ENCODE data around the gene RBMY1J.
"Not testable (repeated sequence)": the region's sequence is repeated elsewhere in the genome, so short reads cannot be mapped to it uniquely, and the experiment has no call there.

The RBMY1J gene

DNA sequence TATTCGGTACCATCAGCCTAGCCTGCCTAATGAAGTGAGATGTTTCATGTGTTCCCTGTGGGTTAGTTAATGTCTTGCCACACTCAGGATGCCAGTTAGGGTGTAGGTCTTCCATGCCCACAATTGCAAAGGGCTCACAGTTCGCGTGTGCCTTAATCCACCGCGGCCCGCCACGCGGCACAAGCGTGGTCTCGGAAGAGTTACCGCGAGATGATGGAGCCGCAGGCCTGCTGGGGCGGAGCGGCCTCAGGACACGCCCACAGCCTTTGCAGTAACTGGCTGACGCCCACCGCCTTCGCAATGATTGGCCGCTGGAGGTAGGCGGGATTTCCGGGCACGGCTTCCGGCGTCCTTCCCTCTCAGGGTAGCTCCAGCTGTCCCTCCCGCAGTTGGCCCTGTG is at the start of gene RBMY1J:
RBMY1J (plus strand) TSS at position 301 of the 400 bp plus-strand sequence. CDS start 2,038 bp downstream, outside the sequence.
- not testable (repeated sequence) for ATAC-seq

DNA sequence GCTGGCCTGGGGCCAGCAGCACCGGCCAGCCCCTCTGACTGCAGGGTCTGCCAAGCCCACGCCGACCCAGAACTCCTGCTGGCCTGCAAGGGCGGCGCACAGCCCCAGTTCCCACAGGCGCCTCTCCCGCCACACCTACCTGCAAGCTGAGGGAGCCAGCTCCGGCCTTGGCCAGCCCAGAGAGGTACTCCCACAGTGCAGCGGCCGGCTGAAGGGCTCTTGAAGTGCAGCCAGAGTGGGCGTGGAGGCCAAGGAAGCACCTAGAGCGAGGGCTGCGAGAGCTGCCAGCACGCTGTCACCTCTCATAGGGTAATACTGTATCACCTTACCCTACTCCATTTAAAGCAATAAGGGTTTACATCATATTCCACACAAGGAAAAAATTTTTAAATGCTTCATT is 35.8 kb upstream of the RBMY1J start:
- TF ChIP-seq OSR1 (CRISPR knock-in tag; IDR thresholded peaks at IDR 0.05) = no peak
- TF ChIP-seq, protein P1, sequence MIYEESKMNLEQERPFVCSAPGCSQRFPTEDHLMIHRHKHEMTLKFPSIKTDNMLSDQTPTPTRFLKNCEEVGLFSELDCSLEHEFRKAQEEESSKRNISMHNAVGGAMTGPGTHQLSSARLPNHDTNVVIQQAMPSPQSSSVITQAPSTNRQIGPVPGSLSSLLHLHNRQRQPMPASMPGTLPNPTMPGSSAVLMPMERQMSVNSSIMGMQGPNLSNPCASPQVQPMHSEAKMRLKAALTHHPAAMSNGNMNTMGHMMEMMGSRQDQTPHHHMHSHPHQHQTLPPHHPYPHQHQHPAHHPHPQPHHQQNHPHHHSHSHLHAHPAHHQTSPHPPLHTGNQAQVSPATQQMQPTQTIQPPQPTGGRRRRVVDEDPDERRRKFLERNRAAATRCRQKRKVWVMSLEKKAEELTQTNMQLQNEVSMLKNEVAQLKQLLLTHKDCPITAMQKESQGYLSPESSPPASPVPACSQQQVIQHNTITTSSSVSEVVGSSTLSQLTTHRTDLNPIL (CRISPR knock-in tag; IDR thresholded peaks at IDR 0.05; ENCODE audit: low read depth) = no peak
- TF ChIP-seq SNAI2 (CRISPR knock-in tag; IDR thresholded peaks at IDR 0.05) = no peak
- no peak for TF ChIP-seq BACH2 (CRISPR knock-in tag; IDR thresholded peaks at IDR 0.05; ENCODE audit: borderline replicate concordance)
- no peak for TF ChIP-seq PPARA (CRISPR knock-in tag; IDR thresholded peaks at IDR 0.05; ENCODE audit: borderline replicate concordance)
- TF ChIP-seq GLIS3 (CRISPR knock-in tag; IDR thresholded peaks at IDR 0.05) = no peak
- no peak for TF ChIP-seq TCF4 (CRISPR knock-in tag; IDR thresholded peaks at IDR 0.05; ENCODE audit: borderline replicate concordance)
- TF ChIP-seq ZNF565 (CRISPR knock-in tag; conservative IDR thresholded peaks at IDR 0.05; ENCODE audit: low read depth) = no peak
- TF ChIP-seq CSDC2 (CRISPR knock-in tag; IDR thresholded peaks at IDR 0.05) = no peak
- no peak for TF ChIP-seq ZFP3 (CRISPR knock-in tag; IDR thresholded peaks at IDR 0.05)
- no peak for TF ChIP-seq CSRNP3 (CRISPR knock-in tag; IDR thresholded peaks at IDR 0.05)
- no peak for TF ChIP-seq ZNF8 (CRISPR knock-in tag; IDR thresholded peaks at IDR 0.05)
- TF ChIP-seq ZFP30 (CRISPR knock-in tag; IDR thresholded peaks at IDR 0.05) = no peak
- no peak for TF ChIP-seq ESRRG (CRISPR knock-in tag; IDR thresholded peaks at IDR 0.05)
- no peak for TF ChIP-seq TSHZ2 (CRISPR knock-in tag; IDR thresholded peaks at IDR 0.05)
- ATAC-seq = no peak

GRCh38 chrY:22370623-22371022 is 32.6 kb upstream of the RBMY1J start:
- TF ChIP-seq ESRRG (CRISPR knock-in tag; IDR thresholded peaks at IDR 0.05) = no peak
- no peak for TF ChIP-seq ZNF70 (CRISPR knock-in tag; IDR thresholded peaks at IDR 0.05)
- no peak for TF ChIP-seq ZFP3 (CRISPR knock-in tag; IDR thresholded peaks at IDR 0.05)
- no peak for TF ChIP-seq TOX (CRISPR knock-in tag; IDR thresholded peaks at IDR 0.05; ENCODE audit: borderline replicate concordance)
- TF ChIP-seq GLIS3 (CRISPR knock-in tag; IDR thresholded peaks at IDR 0.05) = no peak
- TF ChIP-seq ZNF565 (CRISPR knock-in tag; conservative IDR thresholded peaks at IDR 0.05; ENCODE audit: low read depth) = no peak
- no peak for TF ChIP-seq BACH2 (CRISPR knock-in tag; IDR thresholded peaks at IDR 0.05; ENCODE audit: borderline replicate concordance)
- no peak for TF ChIP-seq ISL1 (CRISPR knock-in tag; IDR thresholded peaks at IDR 0.05)
- no peak for TF ChIP-seq PPARA (CRISPR knock-in tag; IDR thresholded peaks at IDR 0.05; ENCODE audit: borderline replicate concordance)
- no peak for TF ChIP-seq PATZ1 (CRISPR knock-in tag; IDR thresholded peaks at IDR 0.05; ENCODE audit: borderline replicate concordance)
- no peak for ATAC-seq

GRCh38 chrY:22373494-22373893 is 29.7 kb upstream of the RBMY1J start:
- TF ChIP-seq GLIS3 (CRISPR knock-in tag; IDR thresholded peaks at IDR 0.05) (no peak), ESRRG (CRISPR knock-in tag; IDR thresholded peaks at IDR 0.05) (no peak), PPARA (CRISPR knock-in tag; IDR thresholded peaks at IDR 0.05; ENCODE audit: borderline replicate concordance) (no peak)
- ATAC-seq = no peak

DNA sequence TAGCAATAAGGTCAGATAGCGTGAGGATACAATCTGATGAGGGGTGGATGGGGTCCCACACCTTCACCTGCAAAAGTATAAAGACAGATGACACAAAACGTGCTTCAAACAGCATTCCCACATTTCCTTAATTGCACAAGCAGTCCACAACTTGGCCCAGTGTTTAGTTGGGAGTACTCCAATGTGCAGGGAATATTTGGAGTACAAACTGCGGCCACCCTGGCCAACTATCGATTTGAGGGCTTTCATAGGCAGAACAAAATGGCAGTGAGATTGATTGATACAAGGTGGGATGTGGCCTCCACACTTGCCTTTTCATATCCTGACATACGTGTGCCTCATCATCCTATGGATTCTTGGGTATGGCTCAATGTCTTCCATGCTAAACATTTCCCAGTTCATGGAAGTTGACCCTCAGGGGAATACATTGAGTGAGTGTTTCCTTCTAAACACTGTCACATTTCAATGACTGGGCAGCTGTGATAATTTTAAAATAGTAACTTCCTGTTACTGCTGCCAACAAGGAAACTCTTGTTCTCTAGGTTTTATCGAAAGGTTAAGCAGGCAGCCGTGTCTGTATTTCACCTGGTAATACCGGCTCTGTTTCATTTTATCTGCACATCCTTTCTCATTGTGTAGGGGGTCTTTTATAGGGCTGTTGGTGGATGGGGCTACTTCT is 41.6 kb downstream of the RBMY1J start:
- not testable (repeated sequence) for ATAC-seq

DNA sequence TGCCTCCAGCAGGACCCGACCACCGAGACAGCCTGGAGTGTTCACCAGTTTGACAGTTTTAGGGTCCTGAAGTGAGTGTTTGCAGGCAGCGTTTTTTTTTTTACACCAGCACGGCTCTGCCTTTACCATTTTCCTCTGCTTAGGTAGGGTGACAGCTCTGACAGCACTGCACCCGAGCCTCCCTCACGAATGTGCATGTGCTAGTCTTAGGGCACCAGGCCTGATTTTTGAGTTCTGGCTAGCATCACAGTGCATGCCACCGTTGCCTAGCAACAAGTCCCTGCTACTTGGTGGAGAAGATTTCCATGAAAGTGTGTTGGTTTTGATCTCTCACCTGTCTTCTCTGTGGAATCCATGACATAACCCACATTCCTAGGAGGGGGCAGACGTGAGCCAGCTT is 52.3 kb downstream of the RBMY1J start:
- not testable (repeated sequence) for ATAC-seq

- ATAC-seq = not testable (repeated sequence)
Measured at GRCh38 chrY:22461962-22462361, 58.8 kb downstream of the RBMY1J start.
